Measurements from ENCODE around the gene TOPBP1.

GRCh38 chr3:133633439-133633838 is 28.3 kb downstream of the TOPBP1 start:
- TF ChIP-seq CTCF (IDR thresholded peaks at IDR 0.05; ENCODE audit: low read length): no peak
- TF ChIP-seq EZH2 (IDR thresholded peaks at IDR 0.05; ENCODE audit: borderline replicate concordance, low read length): no peak

All from OCI-LY1 (cell line).